GM19351 (cell line): Measurements from ENCODE around the gene TOP1.
"Not testable (repeated sequence)": the region's sequence is repeated elsewhere in the genome, so short reads cannot be mapped to it uniquely, and the experiment has no call there.

Source experiments
- ATAC-seq: cut with Tn5 transposase; IDR thresholded peaks from one replicate; pipeline ENCODE4 v1.9.1; 2021; ENCODE audit warnings: mild to moderate bottlenecking, moderate library complexity; ENCODE audit not compliant: unreplicated experiment

The TOP1 gene

GRCh38 chr20:41087777-41088176 lies 59.2 kb downstream of the TOP1 start:
- no peak for ATAC-seq

DNA sequence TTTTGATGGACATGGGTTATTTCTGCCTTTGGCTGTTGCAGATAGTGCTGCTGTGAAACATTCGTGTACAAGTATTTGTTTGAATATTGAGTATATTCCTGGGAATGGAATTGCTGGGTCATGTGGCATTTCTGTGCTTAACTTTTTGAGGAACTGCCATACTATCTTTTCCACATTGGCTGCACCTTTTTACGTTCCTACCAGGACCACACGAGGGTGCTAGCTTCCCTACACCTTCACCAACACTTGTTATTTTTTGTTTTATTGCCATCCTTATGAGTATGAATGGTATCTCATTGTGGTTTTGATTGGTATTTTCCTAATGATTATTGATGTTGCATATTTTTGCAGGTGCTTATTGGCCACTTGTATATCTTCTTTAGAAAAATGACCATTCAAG lies 60.9 kb downstream of the TOP1 start:
- no peak for ATAC-seq

- no peak for ATAC-seq
Observed at GRCh38 chr20:41091927-41092326, 63.3 kb downstream of the TOP1 start.

DNA sequence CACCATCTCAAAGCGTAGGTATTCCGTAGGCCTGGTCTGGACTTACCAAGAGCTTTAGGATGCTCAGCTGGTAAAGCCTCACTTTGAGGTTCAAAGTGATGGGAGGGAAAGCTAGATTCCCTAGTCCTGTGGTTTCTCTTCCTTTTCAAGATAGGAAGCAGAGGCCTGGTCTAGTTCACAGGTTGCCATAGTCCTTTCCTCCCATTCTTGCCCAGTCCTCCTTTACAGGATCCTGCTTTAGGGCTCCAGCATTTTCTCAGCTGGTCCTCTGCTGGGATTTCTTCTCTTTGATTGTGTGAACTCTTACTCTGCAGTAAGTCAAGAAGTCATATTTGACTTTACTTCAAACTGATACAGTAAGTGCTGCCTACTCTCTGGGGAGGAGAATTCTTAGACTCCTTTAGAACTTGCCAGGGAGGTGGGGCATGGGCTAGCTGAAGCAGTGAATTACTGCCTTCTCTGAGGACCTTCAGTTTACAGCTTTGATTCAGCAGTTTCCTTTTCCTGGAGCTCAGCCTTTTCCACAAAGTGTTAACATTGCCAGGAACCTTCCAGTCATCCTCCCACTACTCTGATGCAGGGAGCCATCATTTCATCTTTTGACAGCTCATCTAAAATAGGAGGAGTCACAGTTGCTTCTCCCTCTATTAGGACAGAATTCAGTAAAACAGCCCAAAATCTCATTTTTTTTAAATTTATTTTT lies 65.9 kb downstream of the TOP1 start:
- ATAC-seq, result no peak

DNA sequence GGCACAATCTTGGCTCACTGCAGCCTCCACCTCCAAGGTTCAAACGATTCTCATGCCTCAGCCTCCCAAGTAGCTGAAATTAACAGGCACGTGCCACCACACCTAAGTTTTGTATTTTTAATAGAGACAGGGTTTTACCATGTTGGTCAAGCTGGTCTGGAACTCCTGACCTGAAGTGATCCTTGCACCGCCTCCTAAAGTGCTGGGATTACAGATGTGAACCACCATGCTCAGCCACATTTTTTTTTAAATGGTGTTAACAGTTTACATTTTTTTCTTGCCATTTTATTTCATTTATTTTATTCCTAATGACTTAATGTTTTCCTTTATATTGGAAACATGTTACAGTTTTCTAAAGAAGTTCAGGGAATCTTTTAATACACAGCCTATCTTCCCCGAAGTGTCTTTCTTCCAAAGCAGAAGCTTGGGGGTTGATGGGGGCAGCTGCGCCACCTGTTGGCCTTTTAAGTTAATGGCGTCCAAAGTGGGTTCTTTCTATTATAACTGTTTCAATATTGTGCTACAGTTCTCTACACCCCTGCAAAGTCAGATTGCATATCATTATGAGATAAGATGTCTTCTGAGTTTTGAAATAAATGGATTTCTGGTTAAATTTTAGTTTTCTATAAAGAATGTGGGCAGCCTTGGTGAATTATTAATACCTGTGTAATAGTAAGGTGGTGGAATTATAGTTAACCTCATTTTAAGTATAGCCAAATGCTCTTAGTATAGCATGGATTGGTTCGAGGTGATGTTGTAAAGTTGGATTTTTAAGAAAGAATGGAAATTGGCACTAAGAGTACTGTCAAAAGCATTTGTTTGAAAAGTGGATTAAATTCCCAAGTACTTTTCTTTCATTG lies 66.7 kb downstream of the TOP1 start:
- ATAC-seq, result peak; percentile 65

- no peak for ATAC-seq
Observed at GRCh38 chr20:41098703-41099250, 70.2 kb downstream of the TOP1 start.

DNA sequence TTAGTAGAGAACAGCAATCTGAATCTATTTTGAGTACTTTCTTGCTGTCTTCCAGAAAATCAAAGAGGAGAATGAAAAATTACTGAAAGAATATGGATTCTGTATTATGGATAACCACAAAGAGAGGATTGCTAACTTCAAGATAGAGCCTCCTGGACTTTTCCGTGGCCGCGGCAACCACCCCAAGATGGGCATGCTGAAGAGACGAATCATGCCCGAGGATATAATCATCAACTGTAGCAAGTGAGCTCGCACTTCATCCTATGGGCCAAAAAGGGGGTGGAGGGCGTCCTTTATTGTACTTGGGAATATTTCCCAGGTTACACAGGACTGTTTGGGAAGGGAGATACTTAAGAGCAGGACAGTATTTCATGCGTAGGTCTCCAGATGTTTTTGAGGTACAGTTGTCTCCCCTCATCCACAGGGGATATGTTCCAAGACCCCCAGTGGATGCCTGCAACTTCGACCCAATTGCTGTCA lies 71.4 kb downstream of the TOP1 start:
- no peak for ATAC-seq

DNA sequence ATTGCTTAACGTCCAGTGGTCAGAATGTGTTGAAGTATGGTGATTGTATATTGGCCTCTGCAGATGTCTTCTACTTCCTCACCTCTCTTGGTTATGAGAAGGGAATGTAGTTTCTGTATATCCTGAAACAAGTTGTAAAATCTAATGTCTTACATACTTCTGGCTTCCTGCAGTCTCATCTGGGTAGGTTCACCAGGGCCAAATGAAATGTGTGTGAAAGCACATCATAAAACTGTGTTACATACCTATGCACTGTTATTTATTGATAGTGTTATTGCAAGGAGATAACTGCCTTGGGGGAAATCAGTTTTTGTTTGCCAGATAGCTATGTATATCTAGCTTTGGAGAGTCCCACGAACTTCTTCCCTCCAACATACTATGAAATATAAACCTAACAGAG lies 73.0 kb downstream of the TOP1 start:
- ATAC-seq, result no peak

- no peak for ATAC-seq
Observed at GRCh38 chr20:41108531-41108930, 79.9 kb downstream of the TOP1 start.

DNA sequence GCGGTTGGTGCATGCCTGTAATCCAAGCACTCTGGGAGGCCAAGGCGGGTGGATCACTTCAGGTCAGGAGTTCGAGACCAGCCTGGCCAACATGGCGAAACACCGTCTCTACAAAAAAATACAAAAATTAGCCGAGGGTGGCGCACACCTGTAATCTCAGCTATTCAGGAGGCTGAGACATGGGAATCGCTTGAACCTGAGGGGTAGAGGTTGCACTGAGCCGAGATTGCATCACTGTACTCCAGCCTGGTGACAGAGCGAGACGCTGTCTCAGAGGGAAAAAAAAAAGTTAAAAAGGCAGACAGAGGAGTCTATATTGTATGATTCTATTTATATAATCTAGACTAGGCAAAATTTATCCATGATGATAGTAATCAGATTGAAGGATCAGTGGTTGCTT lies 81.4 kb downstream of the TOP1 start:
- no peak for ATAC-seq

DNA sequence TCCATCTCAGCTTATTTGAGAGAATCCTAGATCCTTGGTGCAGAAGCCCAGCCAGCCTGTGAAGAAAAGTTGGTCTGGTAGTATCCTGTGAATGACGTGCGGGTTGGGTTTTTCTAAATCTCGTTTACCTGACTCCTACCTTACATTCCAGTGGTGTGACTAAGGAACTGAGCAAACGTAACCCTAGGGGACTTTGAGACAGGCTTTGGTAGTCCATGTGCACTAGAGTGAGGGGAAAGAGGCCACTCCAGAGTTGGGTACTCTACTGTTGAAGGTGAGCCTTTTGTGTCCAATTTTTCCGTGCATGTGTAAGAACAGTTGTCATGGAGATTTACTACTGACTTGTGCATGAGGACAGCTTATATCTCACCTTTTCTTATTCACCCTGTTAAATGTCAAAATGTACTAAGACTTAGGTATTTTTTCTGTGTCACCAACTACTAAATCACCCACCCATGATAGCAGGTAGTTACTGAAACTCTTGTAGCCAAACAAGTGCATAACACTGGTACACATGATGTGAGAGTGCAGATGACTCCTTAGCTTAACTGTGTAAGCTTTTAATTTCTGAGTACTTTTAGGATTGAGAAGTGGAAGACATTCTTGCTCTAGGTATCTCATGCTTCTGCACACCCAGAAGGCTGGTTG lies 82.4 kb downstream of the TOP1 start:
- no peak for ATAC-seq

DNA sequence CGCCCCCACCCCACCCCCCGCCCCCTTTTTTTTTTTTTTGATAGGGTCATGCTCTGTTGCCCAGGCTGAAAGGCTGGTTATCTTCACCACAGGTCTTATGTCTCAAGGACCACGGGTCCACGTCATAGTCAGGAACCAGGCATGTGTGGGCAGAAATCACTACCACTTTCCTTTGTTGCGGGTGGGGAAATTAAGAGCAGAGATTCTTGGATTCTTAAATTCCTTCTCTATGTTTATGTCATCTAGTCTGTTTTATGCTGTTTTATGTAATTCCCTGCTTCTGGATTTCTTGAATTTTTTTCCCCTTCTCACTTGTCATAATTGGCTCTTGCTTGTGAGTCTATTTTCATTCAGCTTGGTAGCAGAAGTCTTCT lies 82.9 kb downstream of the TOP1 start:
- ATAC-seq, result no peak

DNA sequence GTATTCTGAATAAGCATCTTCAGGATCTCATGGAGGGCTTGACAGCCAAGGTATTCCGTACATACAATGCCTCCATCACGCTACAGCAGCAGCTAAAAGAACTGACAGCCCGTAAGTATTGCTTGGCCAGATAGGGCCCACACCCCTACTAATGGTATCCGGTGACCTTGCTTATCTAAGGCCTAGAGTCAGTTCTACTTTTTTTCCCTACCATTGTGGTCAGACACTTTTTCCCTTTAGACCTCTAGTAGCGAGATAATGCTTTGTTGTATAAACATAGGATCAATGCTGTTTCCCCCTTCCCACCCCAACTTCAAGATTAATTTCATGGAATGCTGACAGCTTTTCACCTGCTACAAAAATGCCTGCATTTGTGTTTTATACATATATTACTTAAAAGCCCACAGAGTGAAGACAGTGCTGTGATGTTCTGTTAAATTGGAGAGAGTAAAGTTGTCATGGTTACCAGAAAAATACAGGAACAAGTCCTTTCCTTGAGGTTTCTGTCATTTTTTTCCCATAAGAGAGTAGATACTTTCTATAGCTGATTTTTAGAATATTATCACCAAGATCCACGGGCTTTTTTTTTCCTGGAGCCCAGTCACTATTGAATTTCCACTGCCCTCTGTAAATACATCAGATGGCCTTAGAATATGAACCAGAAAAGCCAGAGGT lies 87.8 kb downstream of the TOP1 start:
- no peak for ATAC-seq

DNA sequence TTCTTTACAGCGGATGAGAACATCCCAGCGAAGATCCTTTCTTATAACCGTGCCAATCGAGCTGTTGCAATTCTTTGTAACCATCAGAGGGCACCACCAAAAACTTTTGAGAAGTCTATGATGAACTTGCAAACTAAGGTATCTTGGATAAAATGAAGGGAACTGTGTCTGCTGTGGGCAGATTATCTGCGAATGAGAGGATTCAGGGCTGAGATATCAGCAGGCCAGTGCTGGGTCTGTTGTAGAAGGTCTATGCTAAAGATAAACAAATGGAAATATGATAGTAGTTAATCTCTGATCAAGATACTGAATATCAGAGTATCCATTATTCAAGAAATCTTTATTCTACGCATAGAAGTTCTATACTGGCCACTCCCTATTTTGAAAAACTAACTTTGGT lies 89.5 kb downstream of the TOP1 start:
- not testable (repeated sequence) for ATAC-seq

DNA sequence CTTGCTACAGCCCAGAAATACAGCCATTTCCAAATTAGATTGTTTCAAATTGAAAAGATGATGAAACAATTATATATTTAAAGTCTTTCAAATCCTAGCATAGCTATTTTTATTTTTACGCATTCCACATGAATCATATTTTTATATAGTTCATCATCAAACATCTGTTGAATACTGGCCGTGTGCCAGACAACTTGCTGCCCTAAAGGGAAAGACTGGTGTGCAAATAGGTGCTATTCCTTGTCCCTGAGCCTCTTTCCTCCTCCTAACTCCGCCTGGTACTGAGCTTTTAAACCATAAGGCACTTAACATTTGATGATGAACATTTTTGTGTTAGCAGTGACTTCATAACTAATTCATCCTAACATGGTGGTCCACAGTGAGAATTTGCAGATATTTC lies 90.0 kb downstream of the TOP1 start:
- no peak for ATAC-seq

DNA sequence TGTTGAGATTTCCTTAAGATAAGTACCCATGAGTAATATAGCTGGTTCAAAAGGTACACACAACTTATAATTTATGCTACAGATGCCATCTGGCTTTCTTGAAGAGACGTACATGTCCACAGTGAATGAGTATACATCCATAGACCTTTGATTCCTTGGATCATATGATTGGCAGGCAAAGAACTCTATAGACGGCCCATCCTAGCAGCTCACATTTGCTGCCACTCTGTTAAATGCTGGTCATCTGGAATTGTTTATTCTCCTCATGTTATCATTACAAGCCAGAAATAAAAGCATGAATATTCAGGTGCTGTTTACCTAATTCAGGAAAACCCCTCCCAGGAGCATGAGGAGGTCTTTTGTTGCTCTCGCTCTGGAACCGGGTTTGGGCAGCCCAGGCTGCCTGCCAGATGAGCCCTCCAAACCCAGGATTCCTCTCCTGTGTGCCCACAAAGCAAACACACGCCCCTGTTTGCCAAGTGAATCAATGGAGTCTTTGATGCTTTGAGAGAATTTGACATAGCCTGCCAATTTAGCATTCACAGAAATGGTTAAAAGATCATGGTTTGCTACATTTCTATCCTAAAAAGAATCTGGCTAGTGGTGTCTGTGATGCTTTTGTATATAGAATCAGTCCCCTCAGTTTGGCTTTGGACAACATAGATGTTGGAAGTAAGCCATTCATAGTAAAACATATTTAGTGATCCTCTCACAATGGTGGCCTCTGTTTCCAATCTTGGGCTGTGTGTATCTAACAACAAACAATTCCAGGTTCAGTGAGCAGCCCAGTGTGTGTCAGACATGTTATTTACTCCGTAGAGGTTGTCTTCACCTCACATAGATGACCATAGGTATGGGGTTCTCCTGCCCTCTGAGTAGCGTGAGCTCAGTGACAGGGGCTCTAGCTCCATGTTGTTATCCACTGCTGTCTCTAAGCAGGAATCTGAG lies 91.3 kb downstream of the TOP1 start:
- ATAC-seq, result no peak

GRCh38 chr20:41121399-41121798 lies 92.8 kb downstream of the TOP1 start:
- no peak for ATAC-seq

DNA sequence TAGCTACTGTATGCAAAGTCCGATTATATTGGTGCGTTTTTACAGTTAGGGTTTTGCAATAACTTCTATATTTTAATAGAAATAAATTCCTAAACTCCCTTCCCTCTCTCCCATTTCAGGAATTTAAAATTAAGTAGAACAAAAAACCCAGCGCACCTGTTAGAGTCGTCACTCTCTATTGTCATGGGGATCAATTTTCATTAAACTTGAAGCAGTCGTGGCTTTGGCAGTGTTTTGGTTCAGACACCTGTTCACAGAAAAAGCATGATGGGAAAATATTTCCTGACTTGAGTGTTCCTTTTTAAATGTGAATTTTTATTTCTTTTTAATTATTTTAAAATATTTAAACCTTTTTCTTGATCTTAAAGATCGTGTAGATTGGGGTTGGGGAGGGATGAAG lies 95.0 kb downstream of the TOP1 start:
- ATAC-seq, result no peak

GRCh38 chr20:41124451-41125094 lies 96.0 kb downstream of the TOP1 start:
- no peak for ATAC-seq
